ENCODE measurements around the gene SLC47A2.

Gene SLC47A2

DNA sequence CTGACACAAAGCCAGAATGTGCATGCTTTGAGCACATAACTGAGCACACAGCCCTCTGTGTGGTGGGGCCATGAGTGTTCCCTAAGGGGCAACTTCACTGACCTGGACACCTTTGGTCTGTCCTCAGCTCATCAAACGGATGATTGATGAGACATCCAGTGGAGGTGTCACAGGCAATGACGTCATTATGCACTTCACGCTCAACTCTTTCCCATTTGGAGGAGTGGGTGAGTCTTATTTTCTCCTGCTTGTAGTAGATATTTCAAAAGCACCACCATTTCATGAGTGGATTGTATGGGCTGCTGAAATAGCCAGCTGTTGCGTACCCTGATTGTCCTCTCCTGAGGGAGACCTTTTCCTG, 51.6 kb downstream of the SLC47A2 start:
- DNase-seq (ENCODE audit: low read depth in 1 of 2, low spot score in 1 of 2), result no peak
- Histone ChIP-seq H3K4me3 (replicated peaks; ENCODE audit: insufficient read depth, low read length) (no peak overlapping the region), H3K27ac (replicated peaks) (no peak overlapping the region), H3K27me3 (ENCODE audit: insufficient read depth, poor library complexity, severe bottlenecking) (no peaks in the 10 kb centered on the region)
- no peak for TF ChIP-seq POLR2AphosphoS5 (IDR thresholded peaks at IDR 0.05; ENCODE audit: low read depth)
- TF ChIP-seq, protein P1, sequence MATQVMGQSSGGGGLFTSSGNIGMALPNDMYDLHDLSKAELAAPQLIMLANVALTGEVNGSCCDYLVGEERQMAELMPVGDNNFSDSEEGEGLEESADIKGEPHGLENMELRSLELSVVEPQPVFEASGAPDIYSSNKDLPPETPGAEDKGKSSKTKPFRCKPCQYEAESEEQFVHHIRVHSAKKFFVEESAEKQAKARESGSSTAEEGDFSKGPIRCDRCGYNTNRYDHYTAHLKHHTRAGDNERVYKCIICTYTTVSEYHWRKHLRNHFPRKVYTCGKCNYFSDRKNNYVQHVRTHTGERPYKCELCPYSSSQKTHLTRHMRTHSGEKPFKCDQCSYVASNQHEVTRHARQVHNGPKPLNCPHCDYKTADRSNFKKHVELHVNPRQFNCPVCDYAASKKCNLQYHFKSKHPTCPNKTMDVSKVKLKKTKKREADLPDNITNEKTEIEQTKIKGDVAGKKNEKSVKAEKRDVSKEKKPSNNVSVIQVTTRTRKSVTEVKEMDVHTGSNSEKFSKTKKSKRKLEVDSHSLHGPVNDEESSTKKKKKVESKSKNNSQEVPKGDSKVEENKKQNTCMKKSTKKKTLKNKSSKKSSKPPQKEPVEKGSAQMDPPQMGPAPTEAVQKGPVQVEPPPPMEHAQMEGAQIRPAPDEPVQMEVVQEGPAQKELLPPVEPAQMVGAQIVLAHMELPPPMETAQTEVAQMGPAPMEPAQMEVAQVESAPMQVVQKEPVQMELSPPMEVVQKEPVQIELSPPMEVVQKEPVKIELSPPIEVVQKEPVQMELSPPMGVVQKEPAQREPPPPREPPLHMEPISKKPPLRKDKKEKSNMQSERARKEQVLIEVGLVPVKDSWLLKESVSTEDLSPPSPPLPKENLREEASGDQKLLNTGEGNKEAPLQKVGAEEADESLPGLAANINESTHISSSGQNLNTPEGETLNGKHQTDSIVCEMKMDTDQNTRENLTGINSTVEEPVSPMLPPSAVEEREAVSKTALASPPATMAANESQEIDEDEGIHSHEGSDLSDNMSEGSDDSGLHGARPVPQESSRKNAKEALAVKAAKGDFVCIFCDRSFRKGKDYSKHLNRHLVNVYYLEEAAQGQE (IDR thresholded peaks at IDR 0.05; ENCODE audit: insufficient replicate concordance, low read depth), result no peak

DNA sequence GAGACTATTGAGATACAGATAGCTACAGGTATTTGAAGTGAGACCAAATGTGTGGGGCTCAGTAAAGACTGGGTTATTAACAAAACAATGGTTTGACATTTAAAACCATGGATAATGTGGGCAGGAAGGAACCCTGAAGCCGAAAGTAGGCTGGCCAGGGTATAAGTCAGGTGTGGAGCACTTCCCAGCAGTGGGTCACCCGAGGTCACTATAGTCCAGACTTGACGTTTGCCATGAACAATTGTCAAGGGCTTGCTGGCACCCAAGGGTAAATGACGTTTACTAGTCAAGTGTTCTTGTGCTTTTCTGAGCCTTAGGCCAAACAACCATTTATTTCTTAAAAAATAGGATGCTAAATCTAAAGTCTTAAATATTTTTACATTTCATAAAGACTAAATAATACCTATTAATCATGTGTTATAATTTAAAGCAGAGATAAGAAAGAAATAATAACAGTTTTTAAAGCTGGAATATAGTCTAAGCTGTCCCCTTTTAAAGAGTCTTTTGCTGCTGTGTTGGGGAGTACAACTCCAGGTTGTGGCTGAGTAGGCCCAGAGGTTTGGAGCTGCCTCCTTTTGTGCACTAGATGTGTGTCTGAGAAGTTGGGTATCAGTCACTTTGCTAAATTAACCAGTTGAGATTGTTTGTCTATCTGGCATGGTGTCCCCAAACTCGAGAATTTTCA, 52.1 kb downstream of the SLC47A2 start:
- no peak for DNase-seq (ENCODE audit: low read depth in 1 of 2, low spot score in 1 of 2)
- Histone ChIP-seq H3K4me3 (replicated peaks; ENCODE audit: insufficient read depth, low read length) (no peak overlapping the region), H3K27me3 (ENCODE audit: insufficient read depth, poor library complexity, severe bottlenecking) (no peaks in the 10 kb centered on the region), H3K27ac (replicated peaks) (no peak overlapping the region)
- TF ChIP-seq, protein P1 (IDR thresholded peaks at IDR 0.05; ENCODE audit: insufficient replicate concordance, low read depth), result no peak
- TF ChIP-seq GABPA (IDR thresholded peaks at IDR 0.05; ENCODE audit: low read depth) (no peak), POLR2AphosphoS5 (IDR thresholded peaks at IDR 0.05; ENCODE audit: low read depth) (no peak), SPI1 (IDR thresholded peaks at IDR 0.05; ENCODE audit: borderline replicate concordance, low read depth) (no peak)
- TF ChIP-seq, protein P2, sequence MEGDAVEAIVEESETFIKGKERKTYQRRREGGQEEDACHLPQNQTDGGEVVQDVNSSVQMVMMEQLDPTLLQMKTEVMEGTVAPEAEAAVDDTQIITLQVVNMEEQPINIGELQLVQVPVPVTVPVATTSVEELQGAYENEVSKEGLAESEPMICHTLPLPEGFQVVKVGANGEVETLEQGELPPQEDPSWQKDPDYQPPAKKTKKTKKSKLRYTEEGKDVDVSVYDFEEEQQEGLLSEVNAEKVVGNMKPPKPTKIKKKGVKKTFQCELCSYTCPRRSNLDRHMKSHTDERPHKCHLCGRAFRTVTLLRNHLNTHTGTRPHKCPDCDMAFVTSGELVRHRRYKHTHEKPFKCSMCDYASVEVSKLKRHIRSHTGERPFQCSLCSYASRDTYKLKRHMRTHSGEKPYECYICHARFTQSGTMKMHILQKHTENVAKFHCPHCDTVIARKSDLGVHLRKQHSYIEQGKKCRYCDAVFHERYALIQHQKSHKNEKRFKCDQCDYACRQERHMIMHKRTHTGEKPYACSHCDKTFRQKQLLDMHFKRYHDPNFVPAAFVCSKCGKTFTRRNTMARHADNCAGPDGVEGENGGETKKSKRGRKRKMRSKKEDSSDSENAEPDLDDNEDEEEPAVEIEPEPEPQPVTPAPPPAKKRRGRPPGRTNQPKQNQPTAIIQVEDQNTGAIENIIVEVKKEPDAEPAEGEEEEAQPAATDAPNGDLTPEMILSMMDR (IDR thresholded peaks at IDR 0.05; ENCODE audit: insufficient read depth, low read length), result no peak

DNA sequence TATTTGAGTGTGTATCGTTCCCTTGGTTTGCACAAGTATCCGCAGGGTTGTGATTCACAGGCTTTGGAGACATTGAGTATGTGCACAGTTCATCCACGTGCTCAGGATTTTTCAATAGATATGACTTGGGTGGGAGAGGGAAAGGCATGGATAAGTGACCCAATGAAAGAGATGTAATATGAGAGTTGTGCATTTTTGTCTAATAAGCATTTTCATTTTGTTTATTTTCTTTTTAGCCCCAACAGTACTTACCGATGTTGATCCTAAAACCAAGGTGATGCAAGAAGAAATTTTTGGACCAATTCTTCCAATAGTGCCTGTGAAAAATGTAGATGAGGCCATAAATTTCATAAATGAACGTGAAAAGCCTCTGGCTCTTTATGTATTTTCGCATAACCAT, 53.3 kb downstream of the SLC47A2 start:
- no peak overlapping the region for H3K4me3 ChIP-seq (replicated peaks; ENCODE audit: insufficient read depth, low read length)
- DNase-seq (ENCODE audit: low read depth in 1 of 2, low spot score in 1 of 2), result no peak
- TF ChIP-seq, protein P1 (IDR thresholded peaks at IDR 0.05; ENCODE audit: insufficient replicate concordance, low read depth), result no peak
- no peak for TF ChIP-seq GABPA (IDR thresholded peaks at IDR 0.05; ENCODE audit: low read depth)
- no peak for TF ChIP-seq SPI1 (IDR thresholded peaks at IDR 0.05; ENCODE audit: borderline replicate concordance, low read depth)
- TF ChIP-seq POLR2AphosphoS5 (IDR thresholded peaks at IDR 0.05; ENCODE audit: low read depth), result no peak

DNA sequence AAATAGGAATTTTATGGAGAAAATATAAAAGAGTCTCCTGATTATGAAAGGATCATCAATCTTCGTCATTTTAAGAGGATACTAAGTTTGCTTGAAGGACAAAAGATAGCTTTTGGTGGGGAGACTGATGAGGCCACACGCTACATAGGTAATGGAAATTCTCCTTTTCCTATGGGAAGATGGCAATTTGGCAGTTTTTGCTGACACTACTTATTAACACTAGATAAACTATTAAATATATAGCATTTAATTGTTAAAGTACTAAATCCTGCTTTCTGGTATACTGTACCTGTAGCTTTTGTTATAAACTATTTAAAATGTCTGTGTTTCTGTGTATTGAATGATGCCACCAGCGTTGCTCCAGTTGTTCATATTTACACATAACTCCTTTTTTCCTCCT, 55.3 kb downstream of the SLC47A2 start:
- H3K27me3 ChIP-seq (ENCODE audit: insufficient read depth, poor library complexity, severe bottlenecking), result no peaks in the 10 kb centered on the region
- DNase-seq (ENCODE audit: low read depth in 1 of 2, low spot score in 1 of 2), result no peak
- H3K27ac ChIP-seq (replicated peaks), result no peak overlapping the region
- H3K4me3 ChIP-seq (replicated peaks; ENCODE audit: insufficient read depth, low read length), result no peak overlapping the region
- TF ChIP-seq, protein P2 (IDR thresholded peaks at IDR 0.05; ENCODE audit: insufficient read depth, low read length), result no peak
- TF ChIP-seq SPI1 (IDR thresholded peaks at IDR 0.05; ENCODE audit: borderline replicate concordance, low read depth), result no peak
- TF ChIP-seq, protein P1 (IDR thresholded peaks at IDR 0.05; ENCODE audit: insufficient replicate concordance, low read depth), result no peak
- no peak for TF ChIP-seq GABPA (IDR thresholded peaks at IDR 0.05; ENCODE audit: low read depth)
- TF ChIP-seq POLR2AphosphoS5 (IDR thresholded peaks at IDR 0.05; ENCODE audit: low read depth), result no peak

More for the DNA sequence above, 53.3 kb downstream of the SLC47A2 start:
- H3K27me3 ChIP-seq (ENCODE audit: insufficient read depth, poor library complexity, severe bottlenecking), result no peaks in the 10 kb centered on the region
- no peak overlapping the region for H3K27ac ChIP-seq (replicated peaks)
